Natural killer cell (primary cell): ENCODE data around the gene SCAND1. TPM values are rescaled to one million over a fixed set of nuclear protein-coding genes. Genes with fewer than 3 reads are reported as not detected.

Source experiments
- ATAC-seq, 3 donors: fragments of 150-1000 bp in 2 of 3; fragments of 200-7000 bp in 1 of 3; cut with Tn5 transposase; 1 replicate in 1 of 3; 2 replicates in 2 of 3; pipeline ENCODE4 v1.10.0; 2021; ENCODE audit warnings: mild to moderate bottlenecking in 2 of 3, moderate library complexity in 2 of 3
- DNase-seq, 2 donors: peaks; one replicate each; pipeline versions ENCODE4 v3.0.0 to v3.0.0-alpha.2; 2013 to 2021; ENCODE audit warnings: mixed read lengths in 1 of 2
- H3K27ac ChIP-seq: one replicate; pipeline ENCODE4 v1.5.1; 2013; ENCODE audit warnings: mild to moderate bottlenecking, low read length
- H3K27me3 ChIP-seq: one replicate; pipeline ENCODE4 v1.6.1; 2013; ENCODE audit warnings: low read length; ENCODE audit not compliant: control insufficient read depth, insufficient read depth
- H3K36me3 ChIP-seq: one replicate; pipeline ENCODE4 v1.6.1; 2013; ENCODE audit warnings: low read length; ENCODE audit not compliant: control insufficient read depth, insufficient read depth
- H3K4me1 ChIP-seq: one replicate; pipeline ENCODE4 v1.6.1; 2013; ENCODE audit warnings: low read length; ENCODE audit not compliant: control insufficient read depth, insufficient read depth
- H3K4me3 ChIP-seq: one replicate; pipeline ENCODE4 v1.5.1; 2013; ENCODE audit warnings: low read length
- H3K9me3 ChIP-seq: one replicate; pipeline ENCODE4 v1.6.1; 2013; ENCODE audit warnings: low read length; ENCODE audit not compliant: control insufficient read depth, insufficient read depth
- H3K27ac Mint-ChIP-seq, 2 donors: one replicate each; pipeline ENCODE4 v1.8.0; 2022; ENCODE audit warnings: mild to moderate bottlenecking in 2 of 2, mixed read lengths in 2 of 2, moderate library complexity in 1 of 2
- H3K27me3 Mint-ChIP-seq, 2 donors: one replicate each; pipeline ENCODE4 v1.8.0; 2022; ENCODE audit warnings: low read depth in 2 of 2, mixed read lengths in 2 of 2
- H3K36me3 Mint-ChIP-seq: one replicate; pipeline ENCODE4 v1.8.0; 2022; ENCODE audit warnings: mixed read lengths
- H3K4me1 Mint-ChIP-seq, 2 donors: one replicate each; pipeline ENCODE4 v1.8.0; 2022; ENCODE audit warnings: mixed read lengths in 2 of 2
- H3K4me3 Mint-ChIP-seq: one replicate; pipeline ENCODE4 v1.8.0; 2022; ENCODE audit warnings: mild to moderate bottlenecking, moderate library complexity, mixed read lengths
- H3K9me3 Mint-ChIP-seq, 2 donors: one replicate each; pipeline ENCODE4 v1.8.0; 2022; ENCODE audit warnings: mixed read lengths in 2 of 2
- WGBS: methylation state at CpG from one replicate; pipeline ENCODE4 v1.1.7; 2013; ENCODE audit warnings: missing lambda C conversion rate; ENCODE audit not compliant: insufficient coverage; 5-methylcytosine and 5-hydroxymethylcytosine counted together
- intact Hi-C: fragments of 100-400 bp; cut with micrococcal nuclease; formaldehyde crosslinking; loops from one replicate; pipeline ENCODE4 v1.14.2; 2022
- total RNA-seq, 4 donors: library from RNA; stranded (reverse); fragments of 120-200 nt in 1 of 4; gene quantifications; one replicate each; pipeline versions ENCODE4 v1.2.3 to v1.2.4, GENCODE V29; 2013 to 2022
- TF ChIP-seq, protein P1 (sequence below): fragments of 200-600 bp; IDR thresholded peaks from one replicate; pipeline ENCODE4 v1.8.0; 2022; ENCODE audit warnings: antibody characterized with exemption

SCAND1 gene
- total RNA-seq, 3 donors from 2014 or later (not counting 1 experiment from before 2014, with no cell fraction given) = 51.4 to 70.3 (median 63.9) TPM

DNA sequence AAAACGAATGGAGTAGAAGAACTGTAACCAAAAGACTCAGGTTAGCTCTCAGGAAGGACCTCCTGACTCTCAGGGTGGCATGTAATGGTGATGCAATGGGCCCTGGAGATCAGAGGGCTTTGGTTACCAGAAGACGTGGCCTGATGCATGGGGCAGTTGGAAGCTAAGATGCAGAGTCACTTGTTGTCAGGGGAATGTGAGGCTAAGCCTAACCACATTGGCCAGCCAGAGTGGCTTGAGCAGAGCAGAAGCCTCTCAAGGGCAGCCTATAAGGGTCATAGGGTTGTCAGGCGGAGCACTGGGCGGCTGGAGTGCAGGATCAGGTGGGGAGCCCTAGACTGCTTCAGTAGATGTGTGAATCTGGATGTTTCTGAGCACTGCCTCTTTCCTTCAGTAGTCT, 20.0 kb upstream of the SCAND1 start:
- Mint-ChIP-seq H3K36me3 (no peaks in the 10 kb centered on the region), H3K9me3 (no peaks in the 10 kb centered on the region), H3K27ac (no peak overlapping the region), H3K4me1 (no peaks in the 10 kb centered on the region), H3K27me3 (peaks cover 0 to 3% of the 10 kb centered on the region in 2 donors), H3K4me3 (no peak overlapping the region)
- 78% methylated on average over 4 of the region's 4 CpGs for WGBS
- Histone ChIP-seq H3K36me3 (no peaks in the 10 kb centered on the region), H3K27ac (no peak overlapping the region), H3K27me3 (no peaks in the 10 kb centered on the region), H3K4me3 (no peak overlapping the region), H3K4me1 (no peaks in the 10 kb centered on the region), H3K9me3 (no peaks in the 10 kb centered on the region)
- DNase-seq = no peak
- TF ChIP-seq, protein P1, sequence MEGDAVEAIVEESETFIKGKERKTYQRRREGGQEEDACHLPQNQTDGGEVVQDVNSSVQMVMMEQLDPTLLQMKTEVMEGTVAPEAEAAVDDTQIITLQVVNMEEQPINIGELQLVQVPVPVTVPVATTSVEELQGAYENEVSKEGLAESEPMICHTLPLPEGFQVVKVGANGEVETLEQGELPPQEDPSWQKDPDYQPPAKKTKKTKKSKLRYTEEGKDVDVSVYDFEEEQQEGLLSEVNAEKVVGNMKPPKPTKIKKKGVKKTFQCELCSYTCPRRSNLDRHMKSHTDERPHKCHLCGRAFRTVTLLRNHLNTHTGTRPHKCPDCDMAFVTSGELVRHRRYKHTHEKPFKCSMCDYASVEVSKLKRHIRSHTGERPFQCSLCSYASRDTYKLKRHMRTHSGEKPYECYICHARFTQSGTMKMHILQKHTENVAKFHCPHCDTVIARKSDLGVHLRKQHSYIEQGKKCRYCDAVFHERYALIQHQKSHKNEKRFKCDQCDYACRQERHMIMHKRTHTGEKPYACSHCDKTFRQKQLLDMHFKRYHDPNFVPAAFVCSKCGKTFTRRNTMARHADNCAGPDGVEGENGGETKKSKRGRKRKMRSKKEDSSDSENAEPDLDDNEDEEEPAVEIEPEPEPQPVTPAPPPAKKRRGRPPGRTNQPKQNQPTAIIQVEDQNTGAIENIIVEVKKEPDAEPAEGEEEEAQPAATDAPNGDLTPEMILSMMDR = no peak
- intact Hi-C loops = no loop called here
- no peak for ATAC-seq

DNA sequence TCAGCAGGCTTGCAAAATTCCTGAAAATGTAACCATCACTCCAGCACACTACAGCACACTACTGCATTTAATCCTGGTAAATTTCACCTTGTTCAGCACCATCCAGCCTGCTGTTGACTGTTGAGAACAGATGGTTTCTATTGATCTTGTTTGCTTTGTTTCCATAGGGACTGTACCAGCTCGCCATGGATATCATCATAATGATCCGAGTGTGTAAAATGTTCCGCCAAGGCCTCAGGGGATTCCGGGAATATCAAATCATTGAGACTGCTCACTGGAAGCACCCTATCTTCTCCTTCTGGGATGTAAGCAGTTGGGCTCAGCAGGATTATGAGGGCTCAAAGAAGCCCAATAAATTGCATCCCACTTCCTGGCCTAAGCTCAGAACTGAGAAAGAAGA, 18.2 kb upstream of the SCAND1 start:
- Histone ChIP-seq H3K27ac (no peak overlapping the region), H3K27me3 (no peaks in the 10 kb centered on the region), H3K9me3 (no peaks in the 10 kb centered on the region), H3K4me3 (no peak overlapping the region), H3K4me1 (no peaks in the 10 kb centered on the region), H3K36me3 (no peaks in the 10 kb centered on the region)
- no peaks in the 10 kb centered on the region for H3K4me1 Mint-ChIP-seq
- intact Hi-C loops = no loop called here
- ATAC-seq (no peak), DNase-seq (no peak)
- WGBS = 79% methylated on average over 4 of the region's 4 CpGs
- no peak overlapping the region for H3K4me3 Mint-ChIP-seq
- TF ChIP-seq, protein P1 = no peak
- H3K27ac Mint-ChIP-seq = no peak overlapping the region
- peaks cover 0 to 3% of the 10 kb centered on the region in 2 donors for H3K27me3 Mint-ChIP-seq
- no peaks in the 10 kb centered on the region for H3K36me3 Mint-ChIP-seq
- H3K9me3 Mint-ChIP-seq = no peaks in the 10 kb centered on the region

DNA sequence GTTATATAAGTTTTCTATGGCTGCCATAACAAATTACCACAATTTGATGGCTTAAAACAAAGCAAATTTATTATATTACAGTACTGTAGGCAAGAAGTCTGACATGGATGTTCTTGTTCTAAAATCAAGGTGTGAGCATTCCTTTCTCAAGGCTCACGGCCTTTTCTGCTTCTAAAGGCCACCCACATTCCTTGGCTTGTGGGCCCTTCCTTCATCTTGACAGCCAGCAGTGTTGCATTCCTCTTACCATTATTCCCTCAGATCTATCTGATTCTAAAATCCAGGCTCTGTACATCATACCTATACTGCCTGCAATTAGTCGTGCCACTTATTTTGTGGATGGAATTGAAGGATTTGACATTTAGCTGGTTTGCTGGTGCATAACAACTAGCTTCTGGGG, 17.7 kb upstream of the SCAND1 start:
- H3K9me3 Mint-ChIP-seq = no peaks in the 10 kb centered on the region
- H3K36me3 ChIP-seq = no peaks in the 10 kb centered on the region
- DNase-seq = no peak
- H3K4me3 Mint-ChIP-seq = no peak overlapping the region
- no peaks in the 10 kb centered on the region for H3K9me3 ChIP-seq
- no peak overlapping the region for H3K27ac ChIP-seq
- ATAC-seq = no peak
- H3K27me3 ChIP-seq = no peaks in the 10 kb centered on the region
- H3K4me3 ChIP-seq = no peak overlapping the region
- H3K4me1 ChIP-seq = no peaks in the 10 kb centered on the region
- 89% methylated on average over 2 of the region's 2 CpGs for WGBS
- intact Hi-C loops = no loop called here
- H3K4me1 Mint-ChIP-seq = no peaks in the 10 kb centered on the region
- peaks cover 0 to 3% of the 10 kb centered on the region in 2 donors for H3K27me3 Mint-ChIP-seq
- H3K27ac Mint-ChIP-seq = no peak overlapping the region
- TF ChIP-seq, protein P1 = no peak
- H3K36me3 Mint-ChIP-seq = no peaks in the 10 kb centered on the region

DNA sequence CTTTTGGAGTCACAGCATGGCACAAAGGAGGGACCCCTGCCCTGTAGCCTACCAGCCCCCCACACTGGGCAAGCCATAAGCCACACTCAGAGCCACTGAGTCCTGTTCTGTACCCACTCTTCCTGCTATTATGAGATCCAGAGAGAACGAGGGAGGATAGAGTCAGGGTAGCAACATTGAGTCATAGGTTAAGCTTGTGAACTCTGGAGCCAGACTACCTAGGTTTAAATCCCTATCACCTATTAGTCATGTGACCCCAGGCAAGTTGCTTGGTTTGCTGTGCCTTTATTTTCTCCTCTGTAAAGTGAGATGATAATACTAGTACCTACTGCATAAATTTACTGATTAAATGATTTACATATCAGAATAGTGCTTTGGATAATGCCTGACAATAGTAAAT, 14.6 kb upstream of the SCAND1 start:
- Histone ChIP-seq H3K27ac (no peak overlapping the region), H3K4me3 (no peak overlapping the region), H3K27me3 (no peaks in the 10 kb centered on the region), H3K4me1 (no peaks in the 10 kb centered on the region), H3K36me3 (no peaks in the 10 kb centered on the region), H3K9me3 (no peaks in the 10 kb centered on the region)
- ATAC-seq (no peak), DNase-seq (no peak)
- Mint-ChIP-seq H3K27ac (no peak overlapping the region), H3K36me3 (no peaks in the 10 kb centered on the region), H3K4me3 (no peak overlapping the region), H3K27me3 (peaks cover 0 to 5% of the 10 kb centered on the region in 2 donors), H3K4me1 (no peaks in the 10 kb centered on the region), H3K9me3 (no peaks in the 10 kb centered on the region)
- TF ChIP-seq, protein P1 = no peak
- WGBS = 75% methylated on average over 1 of the region's 1 CpG
- intact Hi-C loops = no loop called here
